Activated B cell treated with CpG ODN at 0.5 μM for 24 hours (primary cell): ENCODE data around the gene METTL16. TPM values are rescaled to one million over a fixed set of nuclear protein-coding genes. Genes with fewer than 3 reads are reported as not detected.

ENCODE experiments used
- ATAC-seq: fragments of 200-7000 bp; cut with Tn5 transposase; one replicate; pipeline ENCODE4 v1.10.0; 2021; ENCODE audit warnings: low read depth, mild to moderate bottlenecking, moderate library complexity
- CTCF ChIA-PET: fragments of 350-600 bp; sonication (Branson Sonifier 250); formaldehyde crosslinking; loops from one replicate; lab custom pipeline; 2021; ENCODE audit warnings: antibody characterized with exemption; lab: Charles Lee
- POLR2A ChIA-PET: fragments of 350-600 bp; sonication (Branson Sonifier 250); formaldehyde crosslinking; loops from one replicate; lab custom pipeline; 2021; ENCODE audit warnings: antibody characterized with exemption; lab: Charles Lee
- DNase-seq: peaks from one replicate; pipeline ENCODE4 v3.0.0; 2022
- H3K27ac Mint-ChIP-seq: one replicate; pipeline ENCODE4 v1.8.0; 2020; ENCODE audit warnings: mixed read lengths
- H3K27me3 Mint-ChIP-seq: one replicate; pipeline ENCODE4 v1.8.0; 2021; ENCODE audit warnings: mixed read lengths
- H3K36me3 Mint-ChIP-seq: one replicate; pipeline ENCODE4 v1.8.0; 2021; ENCODE audit warnings: low read depth, mixed read lengths
- H3K4me1 Mint-ChIP-seq: one replicate; pipeline ENCODE4 v1.8.0; 2021; ENCODE audit warnings: mixed read lengths
- H3K4me3 Mint-ChIP-seq: one replicate; pipeline ENCODE4 v1.8.0; 2020; ENCODE audit warnings: mild to moderate bottlenecking, mixed read lengths
- H3K9me3 Mint-ChIP-seq: one replicate; pipeline ENCODE4 v1.8.0; 2020; ENCODE audit warnings: mixed read lengths
- CTCF ChIP-seq: fragments of 200-600 bp; IDR thresholded peaks from one replicate; pipeline ENCODE4 v1.8.0; 2022; ENCODE audit warnings: antibody characterized with exemption, mild to moderate bottlenecking
- intact Hi-C: fragments of 100-400 bp; cut with micrococcal nuclease; formaldehyde crosslinking; loops from one replicate; pipeline ENCODE4 v1.15.1; 2024
- total RNA-seq: library from RNA; stranded (reverse); gene quantifications from 2 replicates; pipeline ENCODE4 v1.2.3, GENCODE V29; 2022

METTL16 gene
- total RNA-seq, 1 donor from 2014 or later = 57.2 TPM

- ChIA-PET POLR2A (no interaction called here), CTCF (no interaction called here)
- intact Hi-C loops = no loop called here
- ATAC-seq = no peak
- DNase-seq = no peak
- TF ChIP-seq CTCF = no peak
- Mint-ChIP-seq H3K27ac (no peak overlapping the region), H3K9me3 (no peaks in the 10 kb centered on the region), H3K4me1 (no peaks in the 10 kb centered on the region), H3K27me3 (no peaks in the 10 kb centered on the region), H3K36me3 (peaks cover 49% of the 10 kb centered on the region), H3K4me3 (no peak overlapping the region)
Measured at GRCh38 chr17:2375406-2375805, 136.3 kb downstream of the METTL16 start.

GRCh38 chr17:2374549-2375285, 137.0 kb downstream of the METTL16 start:
- H3K4me3 Mint-ChIP-seq = no peak overlapping the region
- no peak overlapping the region for H3K27ac Mint-ChIP-seq
- ChIA-PET CTCF (interaction anchor here (1.3 to 1.4 kb wide), 2 partner anchors 8 to 41 kb away, joined by 4 read pairs; no protein-coding TSS in a partner anchor), POLR2A (no interaction called here)
- intact Hi-C loops = no loop called here
- no peaks in the 10 kb centered on the region for H3K9me3 Mint-ChIP-seq
- H3K27me3 Mint-ChIP-seq = no peaks in the 10 kb centered on the region
- ATAC-seq (no peak), DNase-seq (no peak)
- H3K4me1 Mint-ChIP-seq = no peaks in the 10 kb centered on the region
- H3K36me3 Mint-ChIP-seq = peaks cover 46% of the 10 kb centered on the region
- no peak for TF ChIP-seq CTCF

- no peak overlapping the region for H3K4me3 Mint-ChIP-seq
- intact Hi-C loops = no loop called here
- ATAC-seq = no peak
- no peaks in the 10 kb centered on the region for H3K9me3 Mint-ChIP-seq
- TF ChIP-seq CTCF = no peak
- no peaks in the 10 kb centered on the region for H3K27me3 Mint-ChIP-seq
- H3K4me1 Mint-ChIP-seq = no peaks in the 10 kb centered on the region
- H3K36me3 Mint-ChIP-seq = peaks cover 41% of the 10 kb centered on the region
- DNase-seq = no peak
- CTCF ChIA-PET = interaction anchor here (1.4 kb wide), 1 partner anchor 9 kb away, joined by 4 read pairs; no protein-coding TSS in a partner anchor
- POLR2A ChIA-PET = no interaction called here
- no peak overlapping the region for H3K27ac Mint-ChIP-seq
Measured at GRCh38 chr17:2373179-2373578, 138.5 kb downstream of the METTL16 start.

GRCh38 chr17:2372681-2373080, 139.0 kb downstream of the METTL16 start:
- no peak for TF ChIP-seq CTCF
- no peak for DNase-seq
- H3K4me3 Mint-ChIP-seq = no peak overlapping the region
- no peaks in the 10 kb centered on the region for H3K27me3 Mint-ChIP-seq
- H3K36me3 Mint-ChIP-seq = peaks cover 37% of the 10 kb centered on the region
- no peak overlapping the region for H3K27ac Mint-ChIP-seq
- intact Hi-C loops = no loop called here
- POLR2A ChIA-PET = no interaction called here
- CTCF ChIA-PET = no interaction called here
- H3K9me3 Mint-ChIP-seq = no peaks in the 10 kb centered on the region
- H3K4me1 Mint-ChIP-seq = no peaks in the 10 kb centered on the region
- no peak for ATAC-seq

- CTCF ChIA-PET = no interaction called here
- no peaks in the 10 kb centered on the region for H3K4me1 Mint-ChIP-seq
Measured at GRCh38 chr17:2372180-2372579, 139.5 kb downstream of the METTL16 start.

More at GRCh38 chr17:2372180-2372579, 139.5 kb downstream of the METTL16 start:
- Mint-ChIP-seq H3K4me3 (no peak overlapping the region), H3K27me3 (no peaks in the 10 kb centered on the region), H3K36me3 (peaks cover 34% of the 10 kb centered on the region), H3K9me3 (no peaks in the 10 kb centered on the region), H3K27ac (no peak overlapping the region)
- no peak for DNase-seq
- intact Hi-C loops = no loop called here
- POLR2A ChIA-PET = no interaction called here
- no peak for TF ChIP-seq CTCF
- ATAC-seq = no peak
